ENCODE results near the gene MORC4. TPM values are rescaled to one million over a fixed set of nuclear protein-coding genes. Genes with fewer than 3 reads are reported as not detected.

The MORC4 gene
- total RNA-seq, 2 donors from 2014 or later, result 3.1 to 4.6 TPM

- H3K4me3 Mint-ChIP-seq, result no peak overlapping the region
- DNase-seq (ENCODE audit: low spot score), result no peak
- peaks cover 0 to 11% of the 10 kb centered on the region in 2 donors for H3K27me3 Mint-ChIP-seq
- H3K9me3 Mint-ChIP-seq, result no peaks in the 10 kb centered on the region
- H3K36me3 Mint-ChIP-seq, result peaks cover 6% of the 10 kb centered on the region
- no peak overlapping the region for H3K27ac Mint-ChIP-seq
- no peak for ATAC-seq
- H3K4me1 Mint-ChIP-seq (ENCODE audit: low read depth in 2 of 2), result no peaks in the 10 kb centered on the region
These were observed 53.5 kb downstream of the MORC4 start for GRCh38 chrX:106946464-106946863.

GRCh38 chrX:106940068-106940467, 59.9 kb downstream of the MORC4 start:
- ATAC-seq, result no peak
- Mint-ChIP-seq H3K36me3 (peaks cover 13% of the 10 kb centered on the region), H3K27me3 (peaks cover 0 to 5% of the 10 kb centered on the region in 2 donors), H3K4me1 (ENCODE audit: low read depth in 2 of 2) (no peaks in the 10 kb centered on the region), H3K4me3 (no peak overlapping the region), H3K27ac (no peak overlapping the region), H3K9me3 (no peaks in the 10 kb centered on the region)
- DNase-seq (ENCODE audit: low spot score), result no peak

- ATAC-seq, result no peak
- peaks cover 0 to 2% of the 10 kb centered on the region in 2 donors for H3K27me3 Mint-ChIP-seq
These were observed 60.4 kb downstream of the MORC4 start for GRCh38 chrX:106939566-106939965.

GRCh38 chrX:106936246-106936645, 63.8 kb downstream of the MORC4 start:
- H3K27ac Mint-ChIP-seq, result no peak overlapping the region
- no peaks in the 10 kb centered on the region for H3K27me3 Mint-ChIP-seq
- H3K4me3 Mint-ChIP-seq, result no peak overlapping the region
- peaks cover 4% of the 10 kb centered on the region for H3K36me3 Mint-ChIP-seq
- DNase-seq (ENCODE audit: low spot score), result no peak
- H3K4me1 Mint-ChIP-seq (ENCODE audit: low read depth in 2 of 2), result no peaks in the 10 kb centered on the region
- no peak for ATAC-seq
- no peaks in the 10 kb centered on the region for H3K9me3 Mint-ChIP-seq

More at GRCh38 chrX:106939566-106939965, 60.4 kb downstream of the MORC4 start:
- no peaks in the 10 kb centered on the region for H3K9me3 Mint-ChIP-seq
- peaks cover 13% of the 10 kb centered on the region for H3K36me3 Mint-ChIP-seq
- H3K4me1 Mint-ChIP-seq (ENCODE audit: low read depth in 2 of 2), result no peaks in the 10 kb centered on the region
- no peak overlapping the region for H3K4me3 Mint-ChIP-seq
- DNase-seq (ENCODE audit: low spot score), result no peak
- no peak overlapping the region for H3K27ac Mint-ChIP-seq

- Mint-ChIP-seq H3K27me3 (no peaks in the 10 kb centered on the region), H3K9me3 (no peaks in the 10 kb centered on the region), H3K4me1 (ENCODE audit: low read depth in 2 of 2) (no peaks in the 10 kb centered on the region), H3K36me3 (no peaks in the 10 kb centered on the region), H3K27ac (no peak overlapping the region), H3K4me3 (no peak overlapping the region)
- DNase-seq (ENCODE audit: low spot score) (no peak), ATAC-seq (no peak)
These were observed 64.8 kb downstream of the MORC4 start for GRCh38 chrX:106935175-106935574.

GRCh38 chrX:106933538-106933961, 66.5 kb downstream of the MORC4 start:
- no peak for DNase-seq (ENCODE audit: low spot score)
- no peak overlapping the region for H3K4me3 Mint-ChIP-seq
- H3K27ac Mint-ChIP-seq, result no peak overlapping the region
- no peaks in the 10 kb centered on the region for H3K36me3 Mint-ChIP-seq
- no peaks in the 10 kb centered on the region for H3K4me1 Mint-ChIP-seq (ENCODE audit: low read depth in 2 of 2)
- ATAC-seq, result no peak
- H3K9me3 Mint-ChIP-seq, result no peaks in the 10 kb centered on the region
- no peaks in the 10 kb centered on the region for H3K27me3 Mint-ChIP-seq

- H3K9me3 Mint-ChIP-seq, result no peaks in the 10 kb centered on the region
- ATAC-seq (no peak), DNase-seq (ENCODE audit: low spot score) (no peak)
- no peaks in the 10 kb centered on the region for H3K36me3 Mint-ChIP-seq
- no peak overlapping the region for H3K27ac Mint-ChIP-seq
- H3K27me3 Mint-ChIP-seq, result no peaks in the 10 kb centered on the region
- H3K4me1 Mint-ChIP-seq (ENCODE audit: low read depth in 2 of 2), result no peaks in the 10 kb centered on the region
- H3K4me3 Mint-ChIP-seq, result no peak overlapping the region
These were observed 67.0 kb downstream of the MORC4 start for GRCh38 chrX:106932960-106933537.

- no peak for ATAC-seq
- no peak for DNase-seq (ENCODE audit: low spot score)
- Mint-ChIP-seq H3K27ac (no peak overlapping the region), H3K4me1 (ENCODE audit: low read depth in 2 of 2) (no peaks in the 10 kb centered on the region), H3K36me3 (no peaks in the 10 kb centered on the region), H3K9me3 (no peaks in the 10 kb centered on the region), H3K4me3 (no peak overlapping the region), H3K27me3 (no peaks in the 10 kb centered on the region)
These were observed 67.5 kb downstream of the MORC4 start for GRCh38 chrX:106932492-106932923.

- DNase-seq (ENCODE audit: low spot score), result no peak
- Mint-ChIP-seq H3K9me3 (no peaks in the 10 kb centered on the region), H3K27me3 (no peaks in the 10 kb centered on the region), H3K4me1 (ENCODE audit: low read depth in 2 of 2) (no peaks in the 10 kb centered on the region), H3K4me3 (no peak overlapping the region), H3K27ac (no peak overlapping the region), H3K36me3 (no peaks in the 10 kb centered on the region)
- ATAC-seq, result no peak
These were observed 68.1 kb downstream of the MORC4 start for GRCh38 chrX:106931831-106932491.

- Mint-ChIP-seq H3K36me3 (no peaks in the 10 kb centered on the region), H3K27me3 (no peaks in the 10 kb centered on the region), H3K4me1 (ENCODE audit: low read depth in 2 of 2) (no peaks in the 10 kb centered on the region), H3K9me3 (no peaks in the 10 kb centered on the region), H3K4me3 (no peak overlapping the region), H3K27ac (no peak overlapping the region)
- no peak for DNase-seq (ENCODE audit: low spot score)
- no peak for ATAC-seq
These were observed 71.8 kb downstream of the MORC4 start for GRCh38 chrX:106928227-106928626.

GRCh38 chrX:106927700-106928099, 72.3 kb downstream of the MORC4 start:
- H3K27me3 Mint-ChIP-seq, result no peaks in the 10 kb centered on the region
- no peaks in the 10 kb centered on the region for H3K9me3 Mint-ChIP-seq
- no peak overlapping the region for H3K4me3 Mint-ChIP-seq
- no peaks in the 10 kb centered on the region for H3K36me3 Mint-ChIP-seq
- H3K4me1 Mint-ChIP-seq (ENCODE audit: low read depth in 2 of 2), result no peaks in the 10 kb centered on the region
- H3K27ac Mint-ChIP-seq, result no peak overlapping the region
- no peak for DNase-seq (ENCODE audit: low spot score)
- no peak for ATAC-seq

GRCh38 chrX:106927023-106927422, 73.0 kb downstream of the MORC4 start:
- no peak overlapping the region for H3K27ac Mint-ChIP-seq
- no peaks in the 10 kb centered on the region for H3K4me1 Mint-ChIP-seq (ENCODE audit: low read depth in 2 of 2)

GRCh38 chrX:106921637-106922036, 78.4 kb downstream of the MORC4 start:
- Mint-ChIP-seq H3K4me1 (ENCODE audit: low read depth in 2 of 2) (peaks cover 7 to 9% of the 10 kb centered on the region in 2 donors), H3K27ac (no peak overlapping the region), H3K4me3 (no peak overlapping the region)

More at GRCh38 chrX:106927023-106927422, 73.0 kb downstream of the MORC4 start:
- Mint-ChIP-seq H3K36me3 (no peaks in the 10 kb centered on the region), H3K4me3 (no peak overlapping the region), H3K27me3 (no peaks in the 10 kb centered on the region), H3K9me3 (no peaks in the 10 kb centered on the region)
- ATAC-seq (no peak), DNase-seq (ENCODE audit: low spot score) (no peak)

GRCh38 chrX:106919932-106920452, 80.0 kb downstream of the MORC4 start, which contains the start of gene CLDN2:
Gene CLDN2 (plus strand): TSS chrX:106920402. CDS start chrX:106928229, 7,827 bp downstream.
- no peak for ATAC-seq
- H3K27ac Mint-ChIP-seq, result no peak within 1 kb of the TSS
- peaks cover 15% of the 10 kb centered on the region in 2 donors for H3K27me3 Mint-ChIP-seq

More at GRCh38 chrX:106921637-106922036, 78.4 kb downstream of the MORC4 start:
- no peak for ATAC-seq
- Mint-ChIP-seq H3K9me3 (no peaks in the 10 kb centered on the region), H3K27me3 (peaks cover 0 to 5% of the 10 kb centered on the region in 2 donors), H3K36me3 (no peaks in the 10 kb centered on the region)
- DNase-seq (ENCODE audit: low spot score), result no peak

More at GRCh38 chrX:106919932-106920452, 80.0 kb downstream of the MORC4 start, which contains the start of gene CLDN2:
- Mint-ChIP-seq H3K36me3 (no peaks in the 10 kb centered on the region), H3K9me3 (no peaks in the 10 kb centered on the region), H3K4me3 (no peak within 1 kb of the TSS), H3K4me1 (ENCODE audit: low read depth in 2 of 2) (peaks cover 7 to 9% of the 10 kb centered on the region in 2 donors)
- no peak for DNase-seq (ENCODE audit: low spot score)

Data from natural killer cell treated with Interleukin-12 subunit alpha and Interleukin-12 subunit beta and Interleukin-15 and Interleukin-18, amount 100 ng/mL, for 72 hours (primary cell).